Activated T-cell treated with anti-CD3 and anti-CD28 coated beads for 48 hours (primary cell): Measurements from ENCODE around the gene PLXND1.

Experiments used
- DNase-seq: peaks from one replicate; pipeline ENCODE4 v3.0.0-alpha.2; 2020; ENCODE audit warnings: low read depth

PLXND1 gene

DNA sequence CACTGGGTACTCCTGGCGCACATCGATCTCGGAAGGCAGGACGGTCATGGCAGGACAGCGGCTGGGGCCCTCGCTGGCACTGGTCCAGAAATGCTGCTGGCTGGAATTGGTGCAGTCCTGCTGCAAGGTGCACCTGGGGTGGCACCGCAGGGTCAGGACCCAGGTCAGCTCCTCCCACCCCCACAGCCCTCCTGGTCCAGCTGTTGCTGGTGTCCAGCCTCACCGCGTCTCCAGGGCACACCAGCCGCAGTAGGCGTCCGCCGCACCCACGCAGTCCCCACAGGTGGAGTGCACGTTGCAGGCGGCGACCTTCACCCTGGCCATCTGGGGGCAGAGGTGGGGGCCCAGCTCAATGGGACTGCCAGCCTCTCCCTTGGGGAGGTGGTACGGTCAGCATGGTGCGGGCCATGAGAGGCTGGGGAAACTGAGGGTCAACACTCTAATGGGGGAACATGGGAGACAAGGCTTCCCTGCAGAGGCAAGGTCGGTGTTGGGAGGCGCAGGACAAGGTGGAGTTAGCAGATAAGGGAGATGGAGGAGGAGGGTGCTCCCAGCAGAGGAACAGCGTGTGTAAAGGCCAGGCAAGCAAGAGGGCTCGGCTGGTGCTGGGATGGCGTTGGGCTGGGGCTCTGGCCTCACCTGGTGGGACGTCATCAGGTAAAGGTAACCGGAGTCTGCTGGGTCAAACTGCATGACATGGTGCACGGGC, 20.4 kb downstream of the PLXND1 start:
- DNase-seq, result no peak

DNA sequence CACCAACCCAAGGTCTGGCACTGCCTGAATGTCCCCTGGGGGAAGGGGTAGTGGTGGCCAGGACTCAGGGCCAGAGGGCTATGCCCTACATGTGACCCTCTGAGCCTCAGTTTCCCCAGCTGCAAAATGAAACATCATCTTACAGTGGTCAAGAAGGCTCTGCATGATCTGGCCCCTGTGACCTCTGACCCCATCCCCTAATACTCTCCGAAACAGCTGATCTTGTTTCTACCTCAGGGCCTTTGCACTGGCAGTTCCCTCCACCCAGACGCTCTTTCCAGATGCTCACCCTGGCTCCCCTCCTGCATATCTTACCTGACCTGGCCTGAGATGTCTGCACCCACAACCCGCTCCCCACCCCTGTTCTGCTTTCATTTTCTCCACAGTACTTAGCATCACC, 21.8 kb downstream of the PLXND1 start:
- DNase-seq, result no peak

DNA sequence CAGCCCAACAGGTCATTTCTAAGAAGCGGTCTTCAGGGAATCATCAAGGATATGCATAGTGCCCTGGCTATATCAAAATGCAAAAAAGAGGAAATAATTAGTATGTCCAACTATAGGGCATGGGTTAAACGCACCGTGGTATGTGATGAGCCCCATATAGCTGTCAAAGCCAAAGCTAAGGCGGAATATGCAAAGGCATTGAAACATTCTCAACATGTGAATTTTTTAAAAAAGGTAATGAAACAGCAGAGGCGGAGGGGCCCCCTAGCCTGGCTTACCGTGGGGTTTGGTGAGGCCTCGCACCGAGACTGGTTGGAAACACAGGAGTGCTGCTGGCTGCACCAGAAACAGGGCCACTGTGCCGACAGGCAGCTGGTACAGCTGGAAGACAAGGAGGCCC, 23.2 kb downstream of the PLXND1 start:
- DNase-seq, result no peak

DNA sequence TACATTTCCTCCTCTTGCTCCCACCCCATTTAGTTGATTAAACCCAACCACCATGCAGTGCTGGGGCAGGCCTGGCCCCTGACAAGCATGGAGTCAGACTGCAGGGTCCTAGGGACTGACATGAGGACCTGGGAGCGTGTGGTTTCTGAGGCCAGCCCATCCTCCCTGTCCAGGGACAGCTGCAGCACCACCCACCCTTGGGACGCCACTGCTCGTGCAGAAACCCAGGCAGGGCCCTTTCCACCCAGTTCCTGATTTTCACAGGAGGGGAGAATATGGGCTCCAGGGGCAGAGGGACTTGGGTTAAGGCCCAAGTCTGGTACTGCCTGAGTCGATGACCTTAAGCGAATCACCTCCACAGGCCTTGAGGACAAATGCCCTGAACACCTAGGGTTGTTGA, 23.7 kb downstream of the PLXND1 start:
- DNase-seq, result no peak

DNA sequence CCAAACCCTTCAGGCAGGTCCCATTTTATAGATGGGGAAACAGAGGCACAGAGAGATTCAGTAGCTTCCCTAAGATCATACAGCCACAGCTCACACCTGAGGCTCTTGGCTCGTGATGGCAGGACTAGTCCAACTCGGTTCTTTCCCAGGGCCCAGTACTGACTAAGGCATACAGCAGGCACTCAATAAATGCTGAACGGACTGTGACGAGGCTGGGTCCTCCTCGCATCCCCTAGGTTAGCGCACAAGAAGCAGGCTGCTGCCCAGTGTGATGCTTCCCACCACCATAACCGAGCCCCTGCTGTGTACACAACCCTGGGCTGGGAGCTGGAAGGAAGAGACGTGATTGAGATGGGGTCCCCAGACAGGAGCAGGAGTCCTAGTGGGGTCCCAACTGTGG, 24.9 kb downstream of the PLXND1 start:
- no peak for DNase-seq

DNA sequence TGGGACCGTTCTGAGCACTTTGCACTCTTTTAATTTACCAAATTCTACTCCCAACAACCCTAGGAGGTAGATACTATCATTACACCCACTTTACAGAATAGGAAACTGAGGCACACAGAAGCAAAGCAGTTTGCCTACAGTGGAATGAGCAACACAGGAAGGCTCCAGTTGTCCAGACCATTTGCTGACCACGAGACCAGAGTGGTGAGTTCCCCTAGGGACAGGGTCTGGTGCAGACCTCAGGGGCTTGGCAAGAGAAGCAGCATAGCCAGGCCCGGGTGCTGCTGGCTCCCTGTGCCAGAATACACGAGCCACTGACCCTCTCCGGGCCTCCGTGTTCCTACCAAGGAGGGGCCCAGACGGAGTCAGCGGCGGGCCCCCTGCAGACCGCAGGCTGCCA, 26.5 kb downstream of the PLXND1 start:
- no peak for DNase-seq

DNA sequence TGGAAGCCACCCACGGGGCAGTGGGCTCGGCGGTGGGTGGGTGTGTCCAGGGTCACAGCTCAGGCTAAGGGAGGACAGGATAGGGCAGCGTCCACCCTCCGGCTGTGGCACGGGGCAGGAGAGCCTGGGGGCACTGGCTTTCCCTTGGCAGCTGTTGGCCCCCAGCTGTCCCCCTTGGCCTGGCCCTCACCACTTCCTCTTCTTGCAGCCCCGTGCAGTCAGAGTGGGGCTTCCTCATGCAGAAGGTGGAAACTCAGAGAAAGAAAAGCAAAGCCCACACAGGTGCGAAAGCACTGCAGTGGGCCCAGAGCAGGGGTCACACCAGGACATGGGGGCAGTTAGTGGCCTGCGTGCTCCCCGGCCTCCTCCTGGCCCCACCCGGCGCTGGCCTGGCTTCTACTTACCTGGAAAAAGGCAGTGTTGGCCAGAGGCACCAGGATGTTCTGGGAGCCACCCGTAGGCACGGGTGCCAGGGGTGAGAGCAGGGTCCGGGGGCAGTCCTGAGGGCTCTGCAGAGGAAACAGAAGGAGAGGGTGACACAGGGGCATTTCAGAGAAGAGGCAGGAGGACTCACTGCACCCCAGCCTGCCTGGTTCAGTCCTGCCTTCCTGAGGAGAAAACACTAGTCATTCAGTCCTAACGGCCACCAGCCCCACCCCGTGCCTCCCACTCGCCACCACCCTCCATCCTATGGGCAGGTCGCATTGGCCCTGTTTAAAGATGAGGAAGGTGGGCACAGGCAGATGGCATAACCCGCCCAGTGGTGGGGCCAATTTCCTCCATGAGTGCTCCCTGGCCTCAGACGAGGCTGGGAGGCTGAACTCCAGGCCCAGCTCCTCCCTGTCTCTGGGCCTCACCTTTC, 28.3 kb downstream of the PLXND1 start:
- DNase-seq, result no peak

DNA sequence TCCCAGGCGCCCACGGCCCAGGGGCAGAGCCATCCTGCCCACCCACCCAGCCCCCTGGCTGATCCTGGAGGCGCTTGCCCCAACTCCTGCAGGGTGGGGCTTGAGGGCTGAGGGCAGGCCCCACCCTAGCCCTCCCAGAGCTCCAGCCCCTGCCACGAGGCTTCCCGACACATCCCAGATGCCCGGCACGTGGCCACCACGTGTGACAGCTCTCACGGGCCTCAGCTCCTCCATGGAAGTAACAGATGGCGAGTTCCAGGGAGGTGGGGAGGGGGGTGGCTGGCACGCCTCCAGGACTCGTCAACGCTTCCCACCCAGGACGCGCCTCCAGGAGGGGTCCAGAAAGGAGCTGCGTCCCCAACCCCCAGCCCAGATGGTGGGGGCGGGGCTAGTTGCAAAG, 29.1 kb downstream of the PLXND1 start:
- DNase-seq, result no peak

DNA sequence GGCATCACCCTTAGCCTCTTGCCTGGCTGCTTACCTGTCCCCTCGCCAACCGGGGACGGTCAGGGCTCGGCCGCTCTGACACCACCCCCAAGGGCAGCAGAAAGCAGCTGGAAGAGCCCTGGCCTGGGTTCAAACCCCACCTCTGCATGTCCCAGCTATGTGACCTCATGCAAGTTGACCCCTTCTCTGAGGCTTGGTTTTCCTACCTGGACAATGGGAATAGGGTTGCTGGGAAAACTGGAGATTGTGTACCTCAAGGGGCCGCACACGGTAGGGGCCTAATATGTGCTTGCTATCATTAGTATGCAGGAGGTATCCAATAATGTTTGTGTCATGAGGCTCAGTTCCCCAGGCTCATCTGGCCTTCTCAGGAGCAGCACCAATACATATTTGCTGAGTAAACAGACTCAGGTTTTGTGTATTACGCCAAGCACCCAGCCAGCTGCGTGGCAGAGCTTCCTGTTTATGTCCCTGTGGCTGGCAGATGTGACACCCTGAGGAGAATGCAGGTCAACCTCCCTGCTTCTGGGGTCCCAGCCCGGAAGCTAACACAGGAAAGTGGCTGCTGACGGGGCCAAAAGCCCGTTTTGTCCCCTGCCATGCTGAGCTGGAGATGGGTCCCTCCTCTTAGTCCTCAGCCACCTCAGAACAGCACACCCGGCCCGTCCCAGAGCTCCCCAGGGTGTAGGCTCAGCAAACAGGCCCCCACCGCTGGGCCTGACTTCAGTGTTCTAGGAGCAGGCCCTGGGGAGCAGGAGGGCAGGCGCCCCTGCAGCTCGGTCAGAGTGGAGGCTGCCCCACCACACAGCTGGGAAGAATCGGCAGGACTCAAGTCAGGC, 29.7 kb downstream of the PLXND1 start:
- DNase-seq, result no peak

DNA sequence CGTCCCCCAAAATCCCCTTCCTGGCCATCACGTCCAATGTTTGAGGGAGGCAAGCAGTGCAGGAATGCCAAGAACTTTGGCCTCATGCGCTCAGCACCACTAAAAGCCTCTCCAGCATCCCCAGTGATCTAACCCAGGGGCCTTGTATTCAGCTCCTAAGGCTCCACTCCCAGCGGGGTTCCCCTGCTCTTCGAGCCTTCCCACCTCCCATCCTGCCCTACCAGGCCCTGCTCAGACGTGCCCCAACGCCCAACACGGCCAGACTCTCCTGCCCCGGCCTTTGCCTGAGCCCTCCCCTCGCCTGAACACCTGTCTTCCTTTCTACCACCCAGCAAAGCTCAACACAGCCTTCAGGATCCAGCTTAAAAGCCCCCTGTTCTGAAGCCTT, 30.5 kb downstream of the PLXND1 start:
- no peak for DNase-seq

DNA sequence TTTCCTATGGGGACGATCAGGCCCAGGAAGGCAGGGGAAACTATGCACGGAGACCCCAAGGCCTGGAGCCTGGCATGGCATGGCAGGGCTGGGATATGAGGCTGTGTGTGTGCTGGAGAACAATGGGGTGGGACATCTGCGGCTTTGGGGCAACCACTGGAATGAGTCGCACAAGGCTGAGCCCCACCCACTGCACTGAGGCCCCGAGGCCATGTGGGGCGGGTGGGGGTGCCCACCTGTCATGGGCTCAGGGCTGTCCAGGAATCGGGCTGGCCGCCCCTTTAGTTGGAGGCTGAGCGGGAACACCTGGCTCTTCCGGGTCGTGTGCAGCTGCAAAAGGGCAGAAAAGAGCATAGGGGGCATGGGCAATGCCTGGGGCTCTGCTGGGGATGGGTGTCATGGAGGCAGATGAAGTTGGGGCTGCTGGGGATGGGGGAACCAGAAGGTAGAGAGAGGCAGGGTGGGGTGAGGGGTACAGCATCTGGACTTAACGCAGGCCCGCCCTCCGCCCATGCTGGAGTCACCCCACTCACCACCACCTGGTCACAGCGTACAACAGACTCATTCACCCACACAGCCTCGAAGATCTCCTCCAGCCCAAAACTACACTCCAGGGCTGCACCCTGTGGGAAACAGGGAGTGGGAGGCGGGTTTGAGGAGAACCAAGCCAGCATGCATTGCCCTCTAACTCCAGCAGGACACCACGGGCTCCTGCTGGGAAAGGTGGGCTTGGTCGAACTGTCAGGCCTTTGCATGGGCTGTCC, 31.1 kb downstream of the PLXND1 start:
- no peak for DNase-seq

DNA sequence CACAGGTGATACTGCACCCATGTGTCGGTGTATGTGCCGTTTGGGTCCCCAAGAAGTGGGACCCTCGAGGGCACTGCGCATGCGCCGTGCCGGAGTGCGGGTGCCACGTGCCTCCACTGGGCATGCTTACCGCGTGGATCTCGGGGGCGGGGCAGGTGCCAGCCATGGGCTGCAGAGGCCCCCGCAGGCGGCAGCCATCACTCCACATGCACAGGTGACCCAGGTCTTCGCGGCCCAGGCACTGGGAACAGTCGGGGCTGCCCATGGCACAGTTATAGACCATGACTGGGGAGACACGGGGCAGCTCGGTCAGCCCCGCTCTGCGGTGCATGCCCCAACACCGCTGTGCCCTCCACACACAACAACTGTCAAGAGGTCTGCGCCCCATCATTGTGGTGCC, 32.3 kb downstream of the PLXND1 start:
- no peak for DNase-seq

DNA sequence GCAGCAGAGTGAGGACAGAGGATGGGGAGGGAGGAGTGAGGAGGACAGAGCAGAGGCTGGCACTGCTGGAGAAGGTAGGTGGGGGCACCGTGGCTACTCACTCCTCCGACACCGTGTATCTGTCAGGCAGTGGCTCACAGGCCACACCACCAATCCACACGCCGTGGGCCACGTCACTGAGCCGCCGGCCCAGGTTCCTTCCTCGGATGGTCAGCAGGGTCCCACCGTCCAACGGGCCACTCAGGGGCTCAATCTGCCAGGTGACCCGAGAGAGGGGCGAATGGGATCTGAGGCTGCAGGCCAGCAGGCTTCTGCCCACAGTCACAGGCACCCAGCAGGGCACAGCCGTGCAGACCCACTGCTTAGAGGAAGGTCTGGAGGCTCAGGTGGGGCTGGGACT, 33.0 kb downstream of the PLXND1 start:
- DNase-seq, result no peak

DNA sequence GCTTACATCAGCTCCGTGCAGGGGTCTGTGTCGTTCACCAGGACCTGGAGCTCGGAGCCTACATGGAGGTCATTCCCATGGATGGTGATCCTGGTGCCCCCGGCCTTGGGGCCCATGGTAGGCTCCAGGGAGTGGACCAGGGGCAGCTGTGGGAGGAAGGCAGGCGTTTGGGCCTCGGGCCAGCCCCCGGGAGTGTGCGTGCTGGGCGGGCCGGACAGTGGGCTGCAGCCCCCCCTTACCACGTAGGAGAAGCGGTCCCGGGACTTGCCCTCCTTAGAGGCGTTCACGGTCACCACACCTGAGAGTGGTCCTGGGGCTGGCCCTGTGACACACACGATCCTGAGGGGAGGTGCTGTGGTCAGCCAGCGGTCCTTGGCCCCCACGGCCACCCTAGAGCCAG, 33.9 kb downstream of the PLXND1 start:
- DNase-seq, result no peak

DNA sequence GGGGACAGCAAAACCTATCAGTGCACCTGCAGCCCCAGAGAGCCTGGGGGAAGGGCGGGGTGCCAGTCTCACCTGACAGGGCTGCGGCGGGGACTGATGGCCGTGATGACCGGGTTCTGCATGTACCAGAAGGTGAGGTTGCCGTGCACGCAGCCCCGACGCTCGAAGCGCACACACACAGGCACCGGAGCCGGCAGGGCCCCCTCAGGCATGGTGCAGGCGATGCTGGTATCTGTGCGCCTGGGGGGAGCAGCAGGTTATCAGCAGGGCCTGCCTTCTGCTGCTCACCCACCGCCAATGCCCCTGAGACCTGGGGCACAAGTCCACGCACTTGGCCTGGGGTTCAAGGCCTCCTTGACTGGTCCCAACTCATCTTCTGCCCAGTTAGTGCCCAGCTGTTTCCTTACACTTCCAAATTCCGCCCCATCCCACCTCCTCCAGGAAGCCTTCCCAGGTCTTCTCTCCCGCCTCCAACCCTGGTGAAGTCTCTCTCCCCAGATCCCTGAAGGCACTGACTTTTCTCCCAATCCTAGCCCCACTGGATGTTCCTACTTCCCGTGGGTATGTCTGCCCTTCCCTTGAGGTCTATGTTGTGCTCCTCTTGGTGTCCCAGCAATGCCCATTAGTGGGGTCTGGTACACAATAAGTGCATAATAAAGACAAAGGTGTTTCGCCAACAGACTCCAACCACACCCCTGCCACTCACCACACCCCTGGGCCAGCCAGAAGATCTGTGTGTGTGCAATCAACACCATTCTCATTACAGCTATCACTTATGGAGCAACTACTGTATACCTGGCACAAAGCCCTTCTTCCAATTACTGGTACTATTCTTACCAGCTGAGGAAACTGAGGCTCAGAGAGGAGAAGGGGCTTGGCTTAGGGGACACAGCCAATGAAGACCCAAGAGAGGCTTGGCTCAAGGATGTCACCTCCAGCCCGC, 34.6 kb downstream of the PLXND1 start:
- no peak for DNase-seq

DNA sequence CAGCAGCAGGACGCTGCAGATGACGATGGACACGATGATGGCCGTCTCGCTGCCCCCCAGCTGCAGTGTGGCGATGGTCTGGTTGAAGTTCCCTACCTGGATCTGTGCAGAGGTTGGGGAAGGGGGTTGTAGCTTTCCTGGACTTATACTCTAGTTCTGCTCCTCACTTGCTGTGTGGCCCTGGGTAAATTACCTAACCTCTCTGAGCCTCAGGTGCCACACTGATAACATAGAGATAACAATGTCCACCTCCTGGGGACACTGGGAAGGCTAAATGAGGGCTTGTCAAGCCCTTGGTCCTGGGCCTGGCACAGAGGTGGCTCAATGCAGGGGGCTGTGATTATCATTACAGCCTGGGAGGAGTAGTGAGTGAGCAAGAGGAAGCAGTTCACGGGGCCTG, 36.6 kb downstream of the PLXND1 start:
- DNase-seq, result no peak

DNA sequence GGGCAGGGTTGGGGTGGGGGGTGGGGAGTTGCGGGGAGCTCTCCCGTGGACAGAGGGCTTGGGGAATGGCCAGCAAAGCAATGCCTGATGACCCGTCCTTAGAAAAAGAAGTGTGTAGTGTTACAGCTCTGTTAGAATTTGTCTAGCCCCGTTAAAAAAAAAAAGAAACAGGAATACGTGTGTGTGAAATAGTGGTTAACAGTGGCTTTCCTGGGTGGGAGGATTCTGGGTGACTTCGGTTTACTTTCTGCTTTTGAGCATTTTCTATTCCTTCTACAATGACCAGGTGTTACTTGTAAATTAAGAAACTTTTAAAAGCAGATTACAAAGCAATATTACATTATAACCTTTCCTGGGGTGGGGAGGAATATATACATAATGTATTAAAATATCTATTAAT, 38.5 kb downstream of the PLXND1 start:
- no peak for DNase-seq

DNA sequence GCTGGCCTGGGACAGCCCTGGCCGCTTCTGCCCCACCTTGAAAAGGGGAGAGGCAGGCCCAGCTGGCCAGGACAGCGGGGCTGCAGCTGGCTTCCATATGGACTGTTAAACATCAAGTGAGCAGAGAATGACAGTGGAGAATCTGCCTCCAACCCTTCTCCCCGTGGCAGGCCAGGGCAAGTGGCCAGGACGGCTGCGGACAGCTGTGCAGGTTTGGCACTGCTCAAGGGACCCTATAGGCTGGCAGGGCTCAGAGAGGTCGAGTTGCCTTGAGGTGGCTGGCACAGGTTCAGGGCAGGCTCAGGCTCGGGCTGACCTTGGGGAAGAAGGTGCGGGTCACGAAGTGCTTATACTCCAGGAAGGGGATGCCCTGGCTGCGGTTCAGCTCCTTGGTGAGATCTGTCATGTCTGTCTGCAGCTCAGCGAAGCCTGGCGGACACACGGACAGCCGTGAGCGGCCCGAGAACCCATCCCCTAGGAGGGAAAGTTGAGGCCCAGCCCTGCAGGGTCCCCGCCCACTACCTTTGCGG, 39.2 kb downstream of the PLXND1 start:
- no peak for DNase-seq

DNA sequence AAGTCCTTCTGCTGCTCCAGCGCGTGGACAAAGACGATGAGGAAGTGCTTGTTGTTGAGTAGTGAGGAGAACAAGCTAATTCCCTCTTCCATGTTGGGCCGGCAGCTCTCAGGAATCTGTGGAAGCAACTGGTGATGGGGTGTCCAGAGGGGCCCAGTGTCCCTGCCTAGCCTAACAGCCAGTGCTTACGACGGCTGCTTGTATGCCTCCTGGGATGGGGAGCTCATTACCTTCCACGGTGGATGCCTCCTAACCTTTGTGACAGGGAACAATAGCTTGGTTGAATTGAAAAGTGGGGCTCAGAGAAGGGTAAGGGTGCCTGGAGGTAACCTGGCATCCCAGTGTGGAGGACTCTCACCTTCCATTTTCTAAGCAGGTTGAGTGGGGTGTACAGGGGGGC, 40.6 kb downstream of the PLXND1 start:
- DNase-seq, result no peak

DNA sequence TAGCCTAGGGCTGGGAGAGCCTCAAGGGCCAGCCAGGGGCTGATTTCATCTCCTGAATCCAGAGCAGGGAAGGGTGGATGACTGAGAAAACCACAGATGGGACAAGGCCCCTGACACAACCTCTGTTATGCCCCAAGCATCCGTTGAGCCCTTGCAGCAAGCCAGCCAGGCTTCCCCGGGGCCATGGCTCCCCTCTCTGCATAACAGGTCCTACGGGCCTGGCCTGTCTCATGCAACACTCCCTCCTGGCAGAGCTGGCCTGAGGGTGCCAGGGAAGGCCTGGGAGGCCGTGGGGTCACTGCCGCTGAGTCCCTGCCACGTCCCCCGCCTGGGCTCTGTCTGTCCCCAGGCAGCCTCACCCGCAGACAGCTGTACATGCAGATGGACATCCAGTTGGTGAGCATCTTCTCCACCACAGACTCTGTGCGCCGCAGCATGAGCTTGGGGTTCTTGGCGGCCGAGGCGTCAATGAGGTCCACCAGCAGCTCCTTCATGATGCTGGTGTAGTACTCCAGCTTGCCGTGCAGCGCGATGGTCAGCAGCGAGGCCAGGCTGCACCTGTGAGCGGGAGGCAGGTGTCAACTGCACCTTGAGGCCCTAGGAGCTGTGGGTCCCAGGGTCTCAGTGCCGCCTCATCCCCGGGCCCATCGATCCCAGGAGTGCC, 41.4 kb downstream of the PLXND1 start:
- no peak for DNase-seq
